Neural progenitor cell (in vitro differentiated cells): Measurements from ENCODE around the gene PAQR4.

Experiments
- EZH2 ChIP-seq: fragments of 200-600 bp; sonication (generic); IDR thresholded peaks from 2 replicates; pipeline ENCODE4 v1.6.1; 2017; ENCODE audit warnings: antibody characterized with exemption, mild to moderate bottlenecking, moderate library complexity
- EZH2phosphoT487 ChIP-seq: fragments of 200-600 bp; sonication (generic); IDR thresholded peaks from 2 replicates; pipeline ENCODE4 v1.6.1; 2017; ENCODE audit warnings: antibody characterized with exemption
- TF ChIP-seq, protein P1 (sequence below): fragments of 200-600 bp; sonication (generic); IDR thresholded peaks from 2 replicates; pipeline ENCODE4 v1.5.1; 2017; ENCODE audit warnings: antibody characterized with exemption, mild to moderate bottlenecking

DNA sequence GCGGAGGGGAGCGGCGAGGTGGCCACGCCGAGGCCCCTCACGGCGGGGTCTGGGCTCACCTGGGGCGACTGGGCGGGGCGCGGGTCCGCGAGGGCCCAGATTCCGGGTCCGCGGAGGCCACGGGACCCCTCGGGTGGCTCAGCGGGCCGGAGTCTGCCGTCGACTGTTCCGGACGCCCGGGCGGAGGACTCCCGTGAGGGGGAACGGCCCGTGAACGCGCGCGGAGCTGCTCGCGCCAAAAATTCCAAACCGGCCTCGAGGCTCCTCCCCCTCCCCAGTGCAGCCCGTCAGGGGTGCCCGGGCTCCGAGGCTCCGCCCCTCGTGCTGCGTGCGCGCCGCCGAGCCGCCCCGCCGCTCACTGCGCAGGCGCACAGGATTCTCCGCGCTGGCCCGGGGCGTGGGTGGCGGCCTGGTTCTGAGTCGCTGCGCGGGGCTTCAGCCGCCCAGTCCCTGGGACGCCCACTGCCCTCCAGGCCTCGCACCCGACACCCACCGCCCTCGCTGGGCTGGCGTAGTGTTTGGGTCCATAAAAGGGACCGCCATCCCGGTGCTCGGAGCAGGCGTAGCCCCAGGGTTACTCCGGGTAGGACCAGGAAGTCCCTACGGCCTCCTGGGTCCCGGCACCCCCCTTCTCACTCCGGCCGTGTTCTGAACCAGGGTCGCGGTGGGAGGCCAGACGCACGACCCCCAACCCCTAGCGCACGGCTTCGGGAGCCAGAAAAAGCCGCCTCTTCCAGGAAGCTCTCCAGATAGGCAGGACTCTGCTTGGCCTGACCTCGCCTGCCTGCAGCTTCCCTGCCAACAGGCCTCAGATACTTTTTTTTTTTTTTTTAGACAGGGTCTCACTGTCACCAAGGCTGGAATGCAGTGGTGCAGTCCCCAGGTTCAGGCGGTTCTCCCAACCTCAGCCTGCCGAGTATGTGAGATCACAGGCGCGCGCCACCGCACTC is 11.4 kb downstream of the PAQR4 start, which contains the start of gene PKMYT1:
- TF ChIP-seq EZH2 = no peak
- no peak for TF ChIP-seq EZH2phosphoT487
- TF ChIP-seq, protein P1, sequence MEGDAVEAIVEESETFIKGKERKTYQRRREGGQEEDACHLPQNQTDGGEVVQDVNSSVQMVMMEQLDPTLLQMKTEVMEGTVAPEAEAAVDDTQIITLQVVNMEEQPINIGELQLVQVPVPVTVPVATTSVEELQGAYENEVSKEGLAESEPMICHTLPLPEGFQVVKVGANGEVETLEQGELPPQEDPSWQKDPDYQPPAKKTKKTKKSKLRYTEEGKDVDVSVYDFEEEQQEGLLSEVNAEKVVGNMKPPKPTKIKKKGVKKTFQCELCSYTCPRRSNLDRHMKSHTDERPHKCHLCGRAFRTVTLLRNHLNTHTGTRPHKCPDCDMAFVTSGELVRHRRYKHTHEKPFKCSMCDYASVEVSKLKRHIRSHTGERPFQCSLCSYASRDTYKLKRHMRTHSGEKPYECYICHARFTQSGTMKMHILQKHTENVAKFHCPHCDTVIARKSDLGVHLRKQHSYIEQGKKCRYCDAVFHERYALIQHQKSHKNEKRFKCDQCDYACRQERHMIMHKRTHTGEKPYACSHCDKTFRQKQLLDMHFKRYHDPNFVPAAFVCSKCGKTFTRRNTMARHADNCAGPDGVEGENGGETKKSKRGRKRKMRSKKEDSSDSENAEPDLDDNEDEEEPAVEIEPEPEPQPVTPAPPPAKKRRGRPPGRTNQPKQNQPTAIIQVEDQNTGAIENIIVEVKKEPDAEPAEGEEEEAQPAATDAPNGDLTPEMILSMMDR = no peak
